Fibroblast of the conjunctiva (primary cell): ENCODE measurements around the gene RIC3.
"Not testable (repeated sequence)": the region's sequence is repeated elsewhere in the genome, so short reads cannot be mapped to it uniquely, and the experiment has no call there.

ENCODE experiments used
- DNase-seq: peaks from one replicate; pipeline ENCODE4 v3.0.0-alpha.2; 2010; ENCODE audit warnings: low read depth

RIC3 gene

GRCh38 chr11:8186429-8186828, 17.6 kb upstream of the RIC3 start:
- DNase-seq = no peak

GRCh38 chr11:8183111-8183510, 14.3 kb upstream of the RIC3 start:
- no peak for DNase-seq

DNA sequence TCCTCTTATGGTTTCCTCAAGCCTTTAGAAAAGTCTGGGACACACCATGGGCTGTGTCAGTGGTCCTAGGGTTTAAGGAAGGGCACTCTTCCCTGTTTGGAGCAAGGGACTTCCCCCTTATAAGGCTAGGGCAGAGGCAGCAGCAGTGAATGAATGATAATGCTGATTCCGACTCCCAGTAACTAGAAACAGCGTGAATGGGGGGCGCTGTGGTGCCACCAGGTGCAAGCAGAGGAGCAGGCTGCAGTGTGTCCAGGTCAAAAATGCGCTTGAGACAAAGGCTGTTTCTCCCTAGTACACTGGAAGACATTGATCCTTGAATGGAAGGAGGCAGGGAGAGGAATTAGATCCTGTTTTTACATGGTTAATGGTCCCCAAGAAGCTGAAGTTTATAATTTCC, 11.6 kb upstream of the RIC3 start:
- DNase-seq = no peak

- DNase-seq = no peak
Observed at GRCh38 chr11:8178297-8178696, 9.5 kb upstream of the RIC3 start.

GRCh38 chr11:8177136-8177535, 8.3 kb upstream of the RIC3 start:
- DNase-seq = no peak

DNA sequence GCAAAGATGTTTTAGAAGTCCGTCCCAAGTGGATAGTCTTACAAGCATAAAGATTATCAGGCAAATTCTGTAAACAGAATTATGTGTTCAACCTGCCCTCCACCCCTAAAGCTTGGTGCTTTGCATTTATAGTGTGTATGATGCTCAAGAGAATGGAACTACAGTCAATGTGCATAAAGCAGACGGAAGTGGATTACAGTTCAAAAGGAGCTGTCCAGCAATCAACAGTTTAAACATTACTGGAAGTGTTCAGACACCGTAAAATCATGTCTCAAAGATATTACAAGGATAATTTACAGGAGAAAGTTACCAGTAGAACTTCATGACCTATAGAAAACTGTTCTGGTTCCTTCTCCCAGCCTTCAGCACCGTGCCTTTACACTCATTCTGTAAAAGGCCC, 1.0 kb downstream of the RIC3 start:
- no peak for DNase-seq

GRCh38 chr11:8164746-8165145, 4.1 kb downstream of the RIC3 start:
- no peak for DNase-seq

DNA sequence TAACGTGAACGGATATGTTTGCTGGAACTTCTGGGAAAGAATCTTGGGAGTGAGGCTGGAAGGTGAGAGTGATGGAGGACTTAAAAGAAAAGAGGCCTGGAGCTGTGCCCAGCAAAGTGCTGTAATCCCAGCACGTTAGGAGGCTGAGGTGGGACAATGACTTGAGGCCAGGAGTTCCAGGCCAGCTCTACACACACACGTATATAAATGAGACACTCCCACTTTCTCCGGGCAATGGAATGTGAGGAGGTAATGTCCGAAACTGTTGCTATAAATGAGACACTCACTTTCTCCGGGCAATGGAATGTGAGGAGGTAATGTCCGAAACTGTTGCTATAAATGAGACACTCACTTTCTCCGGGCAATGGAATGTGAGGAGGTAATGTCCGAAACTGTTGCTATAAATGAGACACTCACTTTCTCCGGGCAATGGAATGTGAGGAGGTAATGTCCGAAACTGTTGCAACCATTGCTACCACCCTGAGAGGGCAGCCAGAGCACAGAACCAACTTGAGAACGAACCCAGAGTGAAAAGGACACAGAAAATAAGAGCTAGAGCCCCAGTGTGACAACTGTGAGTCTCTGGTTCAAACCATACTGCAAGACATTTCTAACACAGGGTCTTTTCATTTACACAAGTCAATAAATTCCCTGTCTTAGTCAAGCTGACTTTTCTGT, 7.1 kb downstream of the RIC3 start:
- DNase-seq = not testable (repeated sequence)

DNA sequence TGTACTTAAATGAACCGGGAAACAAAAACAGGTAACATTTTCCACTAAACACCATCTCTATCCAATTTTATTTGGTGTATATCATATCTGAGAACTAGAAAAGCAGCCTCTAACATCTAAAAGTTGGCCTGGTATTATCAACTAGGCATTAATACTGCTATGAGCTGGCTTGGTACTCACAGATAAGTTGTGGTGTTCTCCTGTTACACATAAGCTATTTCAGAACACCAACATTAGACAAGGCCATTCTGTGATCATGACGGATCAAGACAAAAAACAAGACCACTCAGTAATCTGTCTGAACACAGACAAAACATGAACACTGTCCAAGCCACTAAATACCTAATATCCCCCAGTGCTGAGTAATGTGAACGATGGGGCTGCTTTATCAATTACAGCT, 11.9 kb downstream of the RIC3 start:
- DNase-seq = no peak

GRCh38 chr11:8149726-8150125, 19.1 kb downstream of the RIC3 start:
- DNase-seq = no peak

- DNase-seq = no peak
Observed at GRCh38 chr11:8138526-8138925, 30.3 kb downstream of the RIC3 start.

GRCh38 chr11:8127447-8127846, 41.4 kb downstream of the RIC3 start:
- DNase-seq = no peak

DNA sequence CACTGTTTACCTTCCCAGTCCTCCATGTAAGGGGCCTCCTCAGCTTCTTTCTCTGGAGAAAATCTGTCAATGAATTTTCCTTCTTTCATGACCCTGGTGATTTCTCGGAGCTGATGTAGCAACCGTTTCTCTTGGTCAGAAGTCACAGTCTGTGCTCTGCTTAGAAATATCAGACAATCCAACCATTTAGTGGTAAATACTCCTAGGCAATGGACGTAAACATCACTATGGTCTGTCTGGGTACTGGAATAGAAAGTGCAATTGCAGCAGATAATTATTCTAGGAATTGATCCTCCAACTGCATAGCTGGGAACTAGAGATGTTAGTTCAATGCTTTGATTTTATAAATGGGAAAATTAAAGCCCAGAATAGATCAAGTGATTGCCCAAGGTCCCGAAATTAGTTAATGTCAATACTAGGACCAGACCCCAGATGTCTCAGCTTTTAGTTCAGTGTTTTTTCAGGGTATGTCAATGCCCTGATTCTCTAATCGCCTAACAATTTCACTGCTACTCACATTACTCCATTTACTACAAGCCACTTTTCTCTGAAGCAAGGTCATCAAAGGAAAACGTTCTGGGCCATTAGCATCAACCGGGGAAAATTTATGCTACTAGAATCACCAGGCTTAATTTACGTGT, 42.1 kb downstream of the RIC3 start:
- no peak for DNase-seq

DNA sequence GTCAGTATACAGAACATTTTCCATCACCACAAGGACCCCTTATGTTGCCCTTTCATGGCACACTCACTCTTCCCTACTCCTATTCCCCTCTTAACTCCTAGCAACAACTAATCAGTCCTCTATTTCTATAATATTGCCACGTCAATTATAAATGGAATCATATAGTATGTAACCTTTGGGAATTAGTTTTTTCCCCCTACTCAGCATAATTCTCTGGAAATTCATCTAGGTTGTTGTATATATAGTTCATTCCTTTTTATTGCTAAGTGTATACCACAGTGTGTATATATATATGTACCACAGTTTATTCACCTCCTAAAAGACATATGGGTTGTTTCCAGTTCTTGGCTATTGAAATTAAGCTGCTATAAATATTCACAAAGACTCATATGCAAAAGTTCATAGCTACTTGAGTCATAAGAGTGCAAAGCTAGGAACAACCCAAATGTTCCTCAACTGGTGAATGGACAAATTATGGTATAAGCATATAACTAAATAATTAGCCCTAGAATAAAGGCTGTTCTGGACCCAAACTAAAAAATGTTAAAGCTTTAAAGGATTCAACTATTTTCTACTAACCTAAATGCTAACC, 46.6 kb downstream of the RIC3 start:
- no peak for DNase-seq

- DNase-seq = no peak
Observed at GRCh38 chr11:8111636-8112035, 57.2 kb downstream of the RIC3 start.

GRCh38 chr11:8110396-8110795, 58.4 kb downstream of the RIC3 start:
- DNase-seq = no peak

- no peak for DNase-seq
Observed at GRCh38 chr11:8109675-8110074, 59.1 kb downstream of the RIC3 start.

DNA sequence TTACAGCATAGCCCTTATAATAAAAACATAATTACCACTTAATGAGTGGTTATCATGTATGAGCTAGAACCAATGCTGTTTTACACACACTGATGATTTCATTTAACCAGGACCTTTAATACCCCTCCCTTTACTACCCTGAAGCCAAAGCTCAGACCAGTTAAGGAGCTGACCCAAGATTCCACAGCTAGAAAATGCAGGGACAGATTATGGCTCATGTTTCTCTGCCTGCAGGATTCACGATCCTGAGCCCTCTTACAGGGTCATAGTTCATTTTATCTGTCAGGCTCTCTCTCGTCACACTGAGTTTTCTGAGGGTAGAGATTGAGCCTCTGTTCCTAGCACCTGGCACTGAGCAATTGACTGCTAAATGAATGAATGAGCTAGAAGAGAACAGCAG, 60.4 kb downstream of the RIC3 start:
- no peak for DNase-seq

- DNase-seq = no peak
Observed at GRCh38 chr11:8107642-8108041, 61.2 kb downstream of the RIC3 start.

GRCh38 chr11:8106679-8107078, 62.1 kb downstream of the RIC3 start:
- DNase-seq = no peak

DNA sequence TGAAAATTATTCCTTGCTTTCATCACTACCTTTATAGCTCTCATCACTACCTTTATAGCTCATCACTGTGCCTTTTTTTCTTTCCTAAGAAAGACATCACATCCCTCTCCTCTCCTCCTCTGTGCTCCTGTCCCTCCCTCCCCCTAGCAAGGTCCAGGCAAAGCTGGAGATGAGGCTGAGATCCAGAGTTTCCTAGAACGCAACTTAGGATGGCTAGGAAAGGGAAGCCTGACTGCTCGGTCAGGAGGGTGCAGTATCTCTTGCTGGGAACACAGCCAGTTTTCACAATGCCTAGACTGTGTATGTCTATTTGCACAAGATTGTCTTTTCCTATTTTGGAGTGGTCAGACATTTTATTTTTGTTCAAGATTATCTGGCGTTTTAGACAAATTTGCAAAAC, 63.2 kb downstream of the RIC3 start:
- DNase-seq = no peak

- DNase-seq = no peak
Observed at GRCh38 chr11:8105133-8105532, 63.7 kb downstream of the RIC3 start.

DNA sequence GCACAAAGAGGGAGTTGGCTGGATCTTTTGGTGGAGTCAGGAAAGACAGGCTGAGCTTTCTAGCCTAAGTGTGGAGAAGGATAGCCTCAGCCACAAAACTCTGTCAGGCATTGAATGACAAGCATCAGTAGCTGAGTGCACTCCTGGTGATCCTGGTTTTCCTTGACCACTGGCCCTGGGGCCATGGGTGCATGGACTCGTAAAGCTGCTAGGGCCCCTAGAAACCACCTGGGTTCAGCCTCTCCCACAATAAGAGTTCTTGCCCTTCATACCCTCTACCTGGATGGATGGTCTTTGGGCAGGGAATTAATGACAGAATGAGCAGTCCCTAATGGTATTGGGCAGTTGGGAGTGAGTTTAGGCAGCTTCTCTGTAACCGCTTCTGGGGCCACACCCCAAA, 64.9 kb downstream of the RIC3 start:
- DNase-seq = no peak

DNA sequence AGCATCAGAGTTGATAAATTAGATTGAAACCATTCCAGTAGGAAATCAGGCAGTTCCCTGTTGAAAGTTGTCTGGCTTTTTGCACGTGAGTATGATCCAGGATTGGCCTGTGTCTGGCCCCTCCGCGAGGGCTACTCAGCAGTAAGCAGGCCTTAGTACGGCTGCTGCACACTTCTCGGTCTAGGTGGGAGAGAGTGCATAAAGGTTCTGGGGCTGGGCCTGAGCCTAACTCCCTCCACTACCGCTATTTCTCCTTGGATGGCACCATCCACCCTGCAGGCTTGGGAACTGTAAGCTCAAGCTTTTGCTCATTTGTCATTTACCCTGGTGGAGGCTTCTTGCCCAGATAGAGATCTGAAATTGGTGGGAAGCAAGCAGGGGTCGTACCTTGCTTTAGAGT, 65.9 kb downstream of the RIC3 start:
- DNase-seq = no peak
